ENCODE measurements around the gene GEMIN4.
A peak's percentile ranks its signal among the peaks of the same experiment; 100 is the strongest.
"Not testable (repeated sequence)": the region's sequence is repeated elsewhere in the genome, so short reads cannot be mapped to it uniquely, and the experiment has no call there.

GEMIN4 gene

DNA sequence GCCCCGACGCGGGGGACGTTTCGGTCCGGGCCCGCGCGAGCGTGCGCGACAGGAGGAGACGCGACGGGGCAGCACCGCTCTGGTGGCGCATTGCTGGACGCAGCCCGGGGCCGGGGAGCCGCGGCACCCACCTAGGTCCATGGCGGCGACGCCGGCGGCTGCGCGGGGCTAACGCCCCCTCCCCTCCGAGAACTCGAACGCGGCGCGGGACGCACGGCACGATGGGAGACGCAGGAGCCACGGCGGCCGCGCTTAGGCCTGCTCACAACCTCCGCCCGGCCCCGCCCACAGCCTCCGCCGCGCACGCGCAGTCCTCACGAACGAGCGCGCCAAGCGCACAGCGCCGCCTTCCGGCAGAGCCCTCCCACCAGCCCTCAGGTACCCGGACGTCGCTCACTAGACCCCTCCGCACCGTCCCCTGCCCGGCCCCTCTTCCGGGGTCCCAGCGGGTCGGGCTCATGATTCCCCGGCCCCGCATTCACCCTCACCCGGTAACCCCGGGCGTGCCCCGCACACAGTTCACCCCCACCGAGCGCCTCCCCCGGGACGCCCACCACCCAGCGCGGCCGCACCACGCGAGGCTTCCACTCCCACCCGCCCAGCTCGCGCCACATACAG lies at the start of gene GEMIN4:
GEMIN4 (minus strand) TSS at position 263 of the 618 bp plus-strand sequence; CDS start at position 141, 122 bp downstream.
- DNase-seq (ENCODE audit: low spot score): peak; percentile 96

DNA sequence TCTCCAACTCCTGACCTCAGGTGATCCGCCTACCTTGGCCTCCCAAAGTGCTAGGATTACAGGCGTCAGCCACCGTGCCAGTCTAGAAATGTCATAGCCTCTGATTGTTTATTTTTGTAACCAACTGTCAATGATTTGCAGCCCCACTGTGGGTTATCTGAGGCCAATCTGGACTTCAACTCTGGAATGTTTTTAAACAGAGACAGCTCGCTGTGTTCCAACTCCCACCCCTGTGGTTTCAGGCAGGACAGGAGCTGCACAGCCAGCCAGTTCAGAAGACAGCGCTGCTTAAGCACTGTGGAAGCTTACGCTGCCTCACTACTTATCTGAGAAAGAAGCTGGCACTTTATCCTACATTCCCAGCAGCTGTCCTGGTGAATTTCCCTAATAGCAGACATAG lies 49.6 kb upstream of the GEMIN4 start:
- DNase-seq (ENCODE audit: low spot score): no peak

GRCh38 chr17:800446-801242 lies 48.6 kb upstream of the GEMIN4 start:
- no peak for DNase-seq (ENCODE audit: low spot score)

GRCh38 chr17:799261-799660 lies 47.2 kb upstream of the GEMIN4 start:
- no peak for DNase-seq (ENCODE audit: low spot score)

DNA sequence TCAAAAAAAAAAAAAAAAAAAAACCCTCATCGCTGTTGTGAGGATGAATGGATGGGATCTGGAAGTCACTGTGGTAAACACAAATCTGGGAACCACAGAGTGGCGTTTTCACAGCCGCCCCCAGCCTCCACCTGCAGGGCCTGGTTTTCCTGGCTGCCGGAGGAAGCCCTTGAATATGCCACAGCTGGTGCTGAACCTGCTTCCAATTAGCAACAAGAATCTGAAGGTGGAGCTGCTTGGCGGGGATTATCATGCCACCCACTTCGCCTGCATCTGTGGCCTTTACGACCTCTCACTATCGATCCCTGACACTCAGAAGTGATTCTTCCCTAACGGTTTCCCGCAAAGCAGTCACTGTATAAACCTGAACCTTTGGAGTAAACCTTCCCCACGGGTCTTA lies 46.2 kb upstream of the GEMIN4 start:
- no peak for DNase-seq (ENCODE audit: low spot score)

DNA sequence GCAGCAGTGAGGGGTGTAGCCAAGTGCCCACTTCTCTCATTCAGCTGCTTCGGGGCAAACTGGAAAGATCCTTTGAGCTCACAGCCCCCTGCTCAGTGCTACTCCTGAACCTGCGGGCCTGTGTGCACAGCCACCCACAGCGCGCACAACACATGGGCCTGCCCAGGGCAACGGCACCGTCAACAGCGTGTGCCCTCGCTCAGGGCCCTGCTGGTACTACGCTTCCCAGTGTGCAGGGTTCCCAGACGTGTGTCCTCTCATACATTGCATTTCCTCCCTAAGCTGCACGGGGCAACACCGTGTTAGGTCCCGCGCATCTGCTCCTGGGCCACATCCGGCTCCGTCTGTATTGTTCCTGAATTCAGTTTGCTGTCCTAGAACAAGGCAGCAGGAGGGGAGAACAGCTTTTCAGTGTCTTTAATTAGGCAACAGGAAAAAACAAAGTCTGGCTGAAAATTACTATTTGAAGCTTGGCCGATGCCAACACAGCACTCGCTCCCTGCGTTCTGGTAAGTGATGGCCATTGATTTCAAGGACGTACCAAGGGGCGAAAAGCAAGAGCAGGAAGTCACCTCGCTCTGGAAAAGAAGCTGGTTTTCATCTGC lies 45.3 kb upstream of the GEMIN4 start:
- no peak for DNase-seq (ENCODE audit: low spot score)

DNA sequence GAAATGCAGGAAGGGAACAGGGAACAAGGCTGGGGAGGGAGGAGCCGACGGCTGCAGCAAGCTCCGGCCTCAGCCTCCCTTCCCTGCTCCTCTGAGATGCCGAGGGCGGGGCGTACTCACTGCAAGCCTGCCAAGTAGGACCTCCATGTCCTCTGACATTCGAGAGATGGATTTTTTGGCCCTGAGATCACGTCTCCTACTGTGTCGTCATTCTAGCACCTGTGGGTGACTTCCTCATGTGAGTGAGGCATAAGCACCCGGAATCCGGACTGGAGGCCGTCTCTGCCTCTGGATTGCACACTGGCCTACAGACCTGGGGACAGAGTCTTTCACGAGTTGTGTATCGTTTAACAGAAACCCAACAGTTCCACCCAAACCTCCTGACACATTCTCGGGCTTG lies 44.5 kb upstream of the GEMIN4 start:
- DNase-seq (ENCODE audit: low spot score): no peak

DNA sequence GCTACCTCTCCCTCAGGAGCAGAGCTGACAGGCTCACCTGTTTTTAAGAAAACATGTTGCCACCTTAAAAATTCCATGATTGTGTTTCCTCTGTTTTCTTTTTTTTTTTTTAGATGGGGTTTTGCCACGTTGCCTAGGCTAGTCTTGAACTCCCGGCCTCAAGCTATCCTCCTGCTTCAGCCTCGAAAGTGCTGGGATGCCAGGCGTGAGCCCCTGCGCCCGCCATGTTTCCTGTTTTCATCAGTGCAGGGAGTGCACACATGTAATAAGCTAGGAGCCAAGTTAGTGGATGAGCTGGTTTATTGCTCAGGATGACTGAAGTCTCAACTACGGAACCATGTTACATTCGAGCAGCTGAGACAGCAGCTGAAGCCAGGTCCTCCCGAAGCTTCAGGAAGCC lies 43.7 kb upstream of the GEMIN4 start:
- DNase-seq (ENCODE audit: low spot score): no peak

DNA sequence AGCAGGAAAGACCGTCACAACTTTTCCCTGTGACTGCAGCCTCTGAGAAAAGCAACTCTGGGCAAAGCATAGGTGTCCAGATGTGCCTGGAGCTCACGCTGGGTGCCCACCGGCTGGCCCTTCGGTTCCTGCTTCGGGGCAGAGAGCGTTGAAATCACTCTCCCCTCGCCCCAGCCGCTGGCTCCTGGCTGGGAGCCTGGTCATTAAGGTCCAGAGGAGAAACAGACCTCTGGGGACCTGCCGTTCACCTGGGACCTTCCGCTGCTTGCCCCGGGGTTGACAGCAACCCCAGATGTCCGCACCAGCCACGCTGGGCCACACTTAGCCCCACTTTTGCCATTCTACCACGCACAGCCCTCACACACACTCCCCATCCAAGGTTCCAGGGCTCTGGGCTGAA lies 43.2 kb upstream of the GEMIN4 start:
- no peak for DNase-seq (ENCODE audit: low spot score)

- DNase-seq (ENCODE audit: low spot score): peak; percentile 92
These were observed 42.8 kb upstream of the GEMIN4 start for GRCh38 chr17:794876-795275.

- no peak for DNase-seq (ENCODE audit: low spot score)
These were observed 40.2 kb upstream of the GEMIN4 start for GRCh38 chr17:792277-792676.

GRCh38 chr17:791829-792228 lies 39.8 kb upstream of the GEMIN4 start:
- DNase-seq (ENCODE audit: low spot score): no peak

GRCh38 chr17:790874-791247 lies 38.8 kb upstream of the GEMIN4 start:
- not testable (repeated sequence) for DNase-seq (ENCODE audit: low spot score)

- DNase-seq (ENCODE audit: low spot score): not testable (repeated sequence)
These were observed 38.1 kb upstream of the GEMIN4 start for GRCh38 chr17:789931-790873.

GRCh38 chr17:789160-789840 lies 37.2 kb upstream of the GEMIN4 start:
- DNase-seq (ENCODE audit: low spot score): no peak

GRCh38 chr17:788551-788950 lies 36.5 kb upstream of the GEMIN4 start:
- DNase-seq (ENCODE audit: low spot score): no peak

GRCh38 chr17:787641-788221 lies 35.7 kb upstream of the GEMIN4 start:
- no peak for DNase-seq (ENCODE audit: low spot score)

DNA sequence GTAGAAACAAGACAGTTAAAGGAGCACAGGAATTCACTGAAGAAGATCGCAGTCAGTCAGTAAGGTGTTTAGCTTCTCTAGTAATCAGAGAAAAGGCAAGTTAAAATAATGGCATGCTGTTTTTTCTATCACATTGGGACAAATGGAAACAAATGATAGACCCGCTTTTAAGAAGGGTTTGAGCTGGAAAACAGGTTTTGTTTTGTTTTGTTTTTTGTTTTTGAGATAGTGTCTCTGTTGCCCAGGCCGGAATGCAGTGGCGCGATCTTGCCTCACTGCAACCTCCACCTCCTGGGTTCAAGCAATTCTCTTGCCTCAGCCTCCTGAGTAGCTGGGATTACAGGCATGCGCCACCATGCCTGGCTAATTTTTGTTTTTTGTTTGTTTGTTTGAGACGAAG lies 33.8 kb upstream of the GEMIN4 start:
- DNase-seq (ENCODE audit: low spot score): not testable (repeated sequence)

GRCh38 chr17:784143-784542 lies 32.1 kb upstream of the GEMIN4 start:
- DNase-seq (ENCODE audit: low spot score): no peak

- peak; percentile 97 for DNase-seq (ENCODE audit: low spot score)
These were observed 30.0 kb upstream of the GEMIN4 start, which contains the start of the genes GLOD4 and MRM3 for GRCh38 chr17:781805-782731. TSS of gene GLOD4 (minus strand) at chr17:782280. CDS start at chr17:782255, 25 bp downstream. TSS of gene MRM3 (plus strand) at chr17:782353. CDS start at chr17:782379, 26 bp downstream.

Data from AG08395 (cell line).